GM12878 (cell line): ENCODE measurements around the gene CXCL17. TPM values are rescaled to one million over a fixed set of nuclear protein-coding genes. Genes with fewer than 3 reads are reported as not detected.
A peak's percentile ranks its signal among the peaks of the same experiment; 100 is the strongest.

Experiments used
- ASH2L ChIP-seq: fragments of 300-600, 200-600 bp; sonication (generic); IDR thresholded peaks from 2 replicates; pipeline ENCODE4 v1.6.1; 2017; ENCODE audit warnings: low read depth, mild to moderate bottlenecking, borderline replicate concordance
- CHD4 ChIP-seq: fragments of 200-600 bp; sonication (generic); IDR thresholded peaks from 2 replicates; pipeline ENCODE4 v1.6.1; 2016; ENCODE audit warnings: mild to moderate bottlenecking
- CREM ChIP-seq: IDR thresholded peaks from 2 replicates; pipeline ENCODE4 v1.6.1; 2014; ENCODE audit warnings: antibody characterized with exemption, low read depth
- FOS ChIP-seq: IDR thresholded peaks from 3 replicates; pipeline ENCODE4 v1.6.1; 2011; ENCODE audit warnings: borderline replicate concordance; ENCODE audit not compliant: insufficient read length; ENCODE audit errors: extremely low read depth
- JUND ChIP-seq: IDR thresholded peaks from 2 replicates; pipeline ENCODE4 v1.6.1; 2012; ENCODE audit warnings: low read depth, mild to moderate bottlenecking, low read length, improper control_type of control experiment, moderate library complexity
- MEF2A ChIP-seq: IDR thresholded peaks from 2 replicates; pipeline ENCODE4 v1.6.1; 2011; ENCODE audit warnings: low read depth, mild to moderate bottlenecking, low read length, moderate library complexity; ENCODE audit not compliant: insufficient read depth
- SMARCA5 ChIP-seq: fragments of 450-650 bp; IDR thresholded peaks from 2 replicates; pipeline ENCODE4 v1.6.1; 2017; ENCODE audit warnings: mild to moderate bottlenecking
- SREBF1 ChIP-seq: IDR thresholded peaks from 2 replicates; pipeline ENCODE4 v1.6.1; 2012; ENCODE audit warnings: mild to moderate bottlenecking, low read length
- SUPT20H ChIP-seq: IDR thresholded peaks from 2 replicates; pipeline ENCODE4 v1.6.1; 2011; ENCODE audit warnings: low read depth, mild to moderate bottlenecking, low read length, moderate library complexity, borderline replicate concordance; ENCODE audit not compliant: control insufficient read depth
- ZNF207 ChIP-seq: fragments of 450-650 bp; IDR thresholded peaks from 2 replicates; pipeline ENCODE4 v1.6.1; 2014; ENCODE audit warnings: antibody characterized with exemption, mild to moderate bottlenecking, borderline replicate concordance
- ZZZ3 ChIP-seq: IDR thresholded peaks from 2 replicates; pipeline ENCODE4 v1.6.1; 2011; ENCODE audit warnings: low read depth; ENCODE audit not compliant: control insufficient read depth, insufficient read length
- polyA plus RNA-seq, 11 experiments: library from polyadenylated mRNA; depleted of rRNA in 4 of 11; unstranded in 6 of 11; stranded (reverse) in 5 of 11; fragments of >200 nt; fragmentation: Nextera tagmentation in 4 of 11; fragmentation: Illumina TruSeq in 1 of 11; extraction: Ambion mirVana in 4 of 11; extraction: Trizol in 1 of 11; gene quantifications; 1 replicate in 1 of 11; 2 replicates in 10 of 11; pipeline versions ENCODE4 v1.2.1 to v1.2.3, GENCODE V29; 2011 to 2016; ENCODE audit warnings: inconsistent platforms in 2 of 11, missing spikeins in 2 of 11, low read depth in 1 of 11
- total RNA-seq, 4 experiments: library from RNA; depleted of rRNA in 3 of 4; stranded (reverse); fragments of >200 nt in 3 of 4; fragmentation: Illumina TruSeq in 1 of 4; extraction: Trizol in 1 of 4; gene quantifications; 2 replicates each; pipeline versions ENCODE4 v1.2.1 to v1.2.3, GENCODE V29; 2013 to 2021
- TF ChIP-seq, protein P1 (sequence below): fragments of 450-650 bp; IDR thresholded peaks from 2 replicates; pipeline ENCODE4 v1.6.1; 2018; ENCODE audit warnings: borderline replicate concordance, mild to moderate bottlenecking; ENCODE audit not compliant: partially characterized antibody
- TF ChIP-seq, protein P2 (sequence below): fragments of 450-650 bp; IDR thresholded peaks from 2 replicates; pipeline ENCODE4 v1.6.1; 2017; ENCODE audit warnings: borderline replicate concordance
- TF ChIP-seq, protein P3 (sequence below): IDR thresholded peaks from 2 replicates; pipeline ENCODE4 v1.6.1; 2011; ENCODE audit warnings: mild to moderate bottlenecking, low read depth, low read length, moderate library complexity; ENCODE audit not compliant: insufficient replicate concordance
- TF ChIP-seq, protein P4 (sequence below): fragments of 450-650 bp; formaldehyde crosslinking; IDR thresholded peaks from 2 replicates; pipeline ENCODE4 v1.4.0; 2022; ENCODE audit warnings: mild to moderate bottlenecking, moderate library complexity
- TF ChIP-seq, protein P5 (sequence below): IDR thresholded peaks from 2 replicates; pipeline ENCODE4 v1.6.1; 2011; ENCODE audit warnings: borderline replicate concordance, low read depth, mild to moderate bottlenecking, moderate library complexity, mixed read lengths, low read length; ENCODE audit not compliant: insufficient read depth; ENCODE audit errors: extremely low read length
- TF ChIP-seq, protein P6 (sequence below): fragments of 450-650 bp; IDR thresholded peaks from 2 replicates; pipeline ENCODE4 v1.6.1; 2017; ENCODE audit warnings: low read depth, mild to moderate bottlenecking, moderate library complexity

Gene CXCL17
- total and polyA plus RNA-seq, 10 of the 15 experiments (the other 5 are each of a cell fraction or from before 2014, with no cell fraction given) = 0.13 to 0.24 (median 0.15) TPM; not detected in 7

DNA sequence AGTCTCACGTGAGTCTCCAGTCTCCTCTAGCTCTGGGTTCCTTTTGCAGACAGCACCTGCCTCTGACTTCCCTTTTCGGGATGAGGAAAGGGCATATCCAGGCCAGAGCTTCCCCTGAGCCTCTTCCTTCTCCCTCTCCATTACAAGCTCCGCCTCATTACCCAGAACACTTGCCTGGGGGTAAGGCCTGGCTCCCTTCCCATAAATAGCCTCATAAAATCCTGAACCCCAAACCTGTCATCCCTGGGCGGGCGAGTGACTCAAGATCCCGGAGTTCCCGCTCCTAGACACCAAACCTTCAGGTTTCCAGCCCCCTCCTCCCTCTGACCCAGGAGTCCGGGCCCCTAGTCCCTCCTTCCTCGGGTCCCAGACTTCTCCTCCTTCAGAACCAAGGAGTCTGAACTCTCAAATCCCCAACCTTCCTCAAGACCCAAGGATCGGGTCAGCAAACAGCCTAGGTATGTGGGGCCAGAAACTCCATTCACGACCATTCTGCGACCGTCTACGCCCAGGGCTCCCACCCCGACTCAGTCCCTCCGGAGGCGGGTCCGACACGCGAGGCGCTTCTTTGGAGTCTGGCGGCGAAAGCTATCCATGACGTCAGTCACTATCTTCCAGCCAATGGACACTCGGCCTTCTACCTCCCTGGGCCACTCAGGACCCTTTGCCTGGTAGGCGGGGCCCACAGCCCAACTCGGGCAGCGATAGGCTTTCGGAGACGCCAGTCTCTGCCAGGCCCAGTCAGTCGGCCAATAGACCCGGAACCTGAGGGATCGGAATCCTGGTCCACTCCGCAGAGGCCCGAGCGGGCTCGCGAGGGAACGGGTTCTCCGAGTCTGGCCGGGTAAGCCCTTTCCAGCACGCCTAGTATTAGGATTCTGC lies 46.1 kb downstream of the CXCL17 start (continued):
- no peak for TF ChIP-seq SUPT20H
- TF ChIP-seq ASH2L = no peak
- no peak for TF ChIP-seq CHD4
- TF ChIP-seq SMARCA5 = no peak
- TF ChIP-seq, protein P1, sequence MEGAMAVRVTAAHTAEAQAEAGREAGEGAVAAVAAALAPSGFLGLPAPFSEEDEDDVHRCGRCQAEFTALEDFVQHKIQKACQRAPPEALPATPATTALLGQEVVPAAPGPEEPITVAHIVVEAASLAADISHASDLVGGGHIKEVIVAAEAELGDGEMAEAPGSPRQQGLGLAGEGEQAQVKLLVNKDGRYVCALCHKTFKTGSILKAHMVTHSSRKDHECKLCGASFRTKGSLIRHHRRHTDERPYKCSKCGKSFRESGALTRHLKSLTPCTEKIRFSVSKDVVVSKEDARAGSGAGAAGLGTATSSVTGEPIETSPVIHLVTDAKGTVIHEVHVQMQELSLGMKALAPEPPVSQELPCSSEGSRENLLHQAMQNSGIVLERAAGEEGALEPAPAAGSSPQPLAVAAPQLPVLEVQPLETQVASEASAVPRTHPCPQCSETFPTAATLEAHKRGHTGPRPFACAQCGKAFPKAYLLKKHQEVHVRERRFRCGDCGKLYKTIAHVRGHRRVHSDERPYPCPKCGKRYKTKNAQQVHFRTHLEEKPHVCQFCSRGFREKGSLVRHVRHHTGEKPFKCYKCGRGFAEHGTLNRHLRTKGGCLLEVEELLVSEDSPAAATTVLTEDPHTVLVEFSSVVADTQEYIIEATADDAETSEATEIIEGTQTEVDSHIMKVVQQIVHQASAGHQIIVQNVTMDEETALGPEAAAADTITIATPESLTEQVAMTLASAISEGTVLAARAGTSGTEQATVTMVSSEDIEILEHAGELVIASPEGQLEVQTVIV = peak; percentile 59
- TF ChIP-seq, protein P2, sequence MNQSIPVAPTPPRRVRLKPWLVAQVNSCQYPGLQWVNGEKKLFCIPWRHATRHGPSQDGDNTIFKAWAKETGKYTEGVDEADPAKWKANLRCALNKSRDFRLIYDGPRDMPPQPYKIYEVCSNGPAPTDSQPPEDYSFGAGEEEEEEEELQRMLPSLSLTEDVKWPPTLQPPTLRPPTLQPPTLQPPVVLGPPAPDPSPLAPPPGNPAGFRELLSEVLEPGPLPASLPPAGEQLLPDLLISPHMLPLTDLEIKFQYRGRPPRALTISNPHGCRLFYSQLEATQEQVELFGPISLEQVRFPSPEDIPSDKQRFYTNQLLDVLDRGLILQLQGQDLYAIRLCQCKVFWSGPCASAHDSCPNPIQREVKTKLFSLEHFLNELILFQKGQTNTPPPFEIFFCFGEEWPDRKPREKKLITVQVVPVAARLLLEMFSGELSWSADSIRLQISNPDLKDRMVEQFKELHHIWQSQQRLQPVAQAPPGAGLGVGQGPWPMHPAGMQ = no peak
- TF ChIP-seq FOS = peak; percentile 93
- TF ChIP-seq SREBF1 = no peak
- TF ChIP-seq CREM = peak; percentile 91
- TF ChIP-seq, protein P3, sequence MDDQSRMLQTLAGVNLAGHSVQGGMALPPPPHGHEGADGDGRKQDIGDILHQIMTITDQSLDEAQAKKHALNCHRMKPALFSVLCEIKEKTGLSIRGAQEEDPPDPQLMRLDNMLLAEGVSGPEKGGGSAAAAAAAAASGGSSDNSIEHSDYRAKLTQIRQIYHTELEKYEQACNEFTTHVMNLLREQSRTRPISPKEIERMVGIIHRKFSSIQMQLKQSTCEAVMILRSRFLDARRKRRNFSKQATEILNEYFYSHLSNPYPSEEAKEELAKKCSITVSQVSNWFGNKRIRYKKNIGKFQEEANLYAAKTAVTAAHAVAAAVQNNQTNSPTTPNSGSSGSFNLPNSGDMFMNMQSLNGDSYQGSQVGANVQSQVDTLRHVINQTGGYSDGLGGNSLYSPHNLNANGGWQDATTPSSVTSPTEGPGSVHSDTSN = peak; percentile 96
- TF ChIP-seq, protein P4, sequence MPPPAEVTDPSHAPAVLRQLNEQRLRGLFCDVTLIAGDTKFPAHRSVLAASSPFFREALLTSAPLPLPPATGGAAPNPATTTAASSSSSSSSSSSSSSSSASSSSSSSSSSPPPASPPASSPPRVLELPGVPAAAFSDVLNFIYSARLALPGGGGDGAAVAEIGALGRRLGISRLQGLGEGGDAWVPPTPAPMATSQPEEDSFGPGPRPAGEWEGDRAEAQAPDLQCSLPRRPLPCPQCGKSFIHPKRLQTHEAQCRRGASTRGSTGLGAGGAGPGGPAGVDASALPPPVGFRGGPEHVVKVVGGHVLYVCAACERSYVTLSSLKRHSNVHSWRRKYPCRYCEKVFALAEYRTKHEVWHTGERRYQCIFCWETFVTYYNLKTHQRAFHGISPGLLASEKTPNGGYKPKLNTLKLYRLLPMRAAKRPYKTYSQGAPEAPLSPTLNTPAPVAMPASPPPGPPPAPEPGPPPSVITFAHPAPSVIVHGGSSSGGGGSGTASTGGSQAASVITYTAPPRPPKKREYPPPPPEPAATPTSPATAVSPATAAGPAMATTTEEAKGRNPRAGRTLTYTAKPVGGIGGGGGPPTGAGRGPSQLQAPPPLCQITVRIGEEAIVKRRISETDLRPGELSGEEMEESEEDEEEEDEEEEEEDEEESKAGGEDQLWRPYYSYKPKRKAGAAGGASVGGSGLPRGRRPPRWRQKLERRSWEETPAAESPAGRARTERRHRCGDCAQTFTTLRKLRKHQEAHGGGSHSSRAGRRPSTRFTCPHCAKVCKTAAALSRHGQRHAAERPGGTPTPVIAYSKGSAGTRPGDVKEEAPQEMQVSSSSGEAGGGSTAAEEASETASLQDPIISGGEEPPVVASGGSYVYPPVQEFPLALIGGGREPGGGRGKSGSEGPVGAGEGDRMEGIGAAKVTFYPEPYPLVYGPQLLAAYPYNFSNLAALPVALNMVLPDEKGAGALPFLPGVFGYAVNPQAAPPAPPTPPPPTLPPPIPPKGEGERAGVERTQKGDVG (CRISPR knock-in tag) = no peak
- TF ChIP-seq, protein P5, sequence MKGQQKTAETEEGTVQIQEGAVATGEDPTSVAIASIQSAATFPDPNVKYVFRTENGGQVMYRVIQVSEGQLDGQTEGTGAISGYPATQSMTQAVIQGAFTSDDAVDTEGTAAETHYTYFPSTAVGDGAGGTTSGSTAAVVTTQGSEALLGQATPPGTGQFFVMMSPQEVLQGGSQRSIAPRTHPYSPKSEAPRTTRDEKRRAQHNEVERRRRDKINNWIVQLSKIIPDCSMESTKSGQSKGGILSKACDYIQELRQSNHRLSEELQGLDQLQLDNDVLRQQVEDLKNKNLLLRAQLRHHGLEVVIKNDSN = no peak
- peak; percentile 35; the same call in 1 of the 2 replicates for TF ChIP-seq JUND
- no peak for TF ChIP-seq MEF2A
- no peak for TF ChIP-seq ZZZ3
- TF ChIP-seq ZNF207 = no peak
- TF ChIP-seq, protein P6, sequence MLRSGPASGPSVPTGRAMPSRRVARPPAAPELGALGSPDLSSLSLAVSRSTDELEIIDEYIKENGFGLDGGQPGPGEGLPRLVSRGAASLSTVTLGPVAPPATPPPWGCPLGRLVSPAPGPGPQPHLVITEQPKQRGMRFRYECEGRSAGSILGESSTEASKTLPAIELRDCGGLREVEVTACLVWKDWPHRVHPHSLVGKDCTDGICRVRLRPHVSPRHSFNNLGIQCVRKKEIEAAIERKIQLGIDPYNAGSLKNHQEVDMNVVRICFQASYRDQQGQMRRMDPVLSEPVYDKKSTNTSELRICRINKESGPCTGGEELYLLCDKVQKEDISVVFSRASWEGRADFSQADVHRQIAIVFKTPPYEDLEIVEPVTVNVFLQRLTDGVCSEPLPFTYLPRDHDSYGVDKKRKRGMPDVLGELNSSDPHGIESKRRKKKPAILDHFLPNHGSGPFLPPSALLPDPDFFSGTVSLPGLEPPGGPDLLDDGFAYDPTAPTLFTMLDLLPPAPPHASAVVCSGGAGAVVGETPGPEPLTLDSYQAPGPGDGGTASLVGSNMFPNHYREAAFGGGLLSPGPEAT = no peak; the same call in 1 of the 2 replicates
